IMR-90 (cell line): ENCODE measurements around the gene SLC17A5. TPM values are rescaled to one million over a fixed set of nuclear protein-coding genes. Genes with fewer than 3 reads are reported as not detected.

ENCODE experiments used
- ATAC-seq: fragments of 200-7000 bp; cut with Tn5 transposase; 2 replicates; pipeline ENCODE4 v1.9.1; 2020; ENCODE audit warnings: low read depth, mild to moderate bottlenecking, moderate library complexity
- BruUV-seq: library from RNA; stranded (reverse); fragments of 400-500 nt; replicated peaks from 2 replicates; lab custom pipeline; 2021; lab: Mats Ljungman, UMichigan
- CTCF ChIA-PET: fragments of 300-600 bp; formaldehyde crosslinking; extraction: SDS; loops from one replicate; lab custom pipeline; 2021; ENCODE audit warnings: antibody characterized with exemption; lab: Yijun Ruan, JAX
- POLR2A ChIA-PET: fragments of 300-600 bp; sonication (Branson Sonifier 250); formaldehyde crosslinking; loops from one replicate; lab custom pipeline; 2022; ENCODE audit warnings: antibody characterized with exemption; ENCODE audit not compliant: unreplicated experiment; lab: Charles Lee
- DNase-seq: peaks from one replicate; pipeline ENCODE4 v3.0.0; 2013
- H2AFZ ChIP-seq: replicated peaks from 2 replicates; pipeline ENCODE3; 2013; ENCODE audit warnings: low read length, mild to moderate bottlenecking; ENCODE audit not compliant: poor library complexity
- H2AK5ac ChIP-seq: 2 replicates; pipeline ENCODE4 v1.6.1; 2013; ENCODE audit warnings: low read depth, low read length, inconsistent platforms
- H2AK9ac ChIP-seq: replicated peaks from 2 replicates; pipeline ENCODE3; 2013; ENCODE audit warnings: mild to moderate bottlenecking, low read depth, low read length, moderate library complexity; ENCODE audit not compliant: poor library complexity
- H2BK120ac ChIP-seq: 2 replicates; pipeline ENCODE4 v1.6.1; 2013; ENCODE audit warnings: low read depth, low read length, inconsistent platforms
- H2BK15ac ChIP-seq: 3 replicates; pipeline ENCODE4 v1.6.1; 2013; ENCODE audit warnings: low read depth, low read length, inconsistent platforms
- H2BK20ac ChIP-seq: 2 replicates; pipeline ENCODE4 v1.6.1; 2013; ENCODE audit warnings: low read depth, mild to moderate bottlenecking, inconsistent platforms, low read length, moderate library complexity
- H2BK5ac ChIP-seq: 2 replicates; pipeline ENCODE4 v1.6.1; 2013; ENCODE audit warnings: mild to moderate bottlenecking, low read depth, low read length, inconsistent platforms; ENCODE audit not compliant: poor library complexity, severe bottlenecking
- H3K14ac ChIP-seq: replicated peaks from 2 replicates; pipeline ENCODE4 v1.6.1; 2013; ENCODE audit warnings: low read depth, low read length, inconsistent platforms
- H3K18ac ChIP-seq: 2 replicates; pipeline ENCODE4 v1.6.1; 2013; ENCODE audit warnings: low read depth, low read length, control low read depth
- H3K23ac ChIP-seq: 2 replicates; pipeline ENCODE4 v1.6.1; 2013; ENCODE audit warnings: low read depth, low read length, inconsistent platforms
- H3K27ac ChIP-seq: 2 replicates; pipeline ENCODE4 v1.5.1; 2013; ENCODE audit warnings: mild to moderate bottlenecking, control low read depth, low read length; ENCODE audit not compliant: insufficient read depth
- H3K27me3 ChIP-seq: 2 replicates; pipeline ENCODE4 v1.6.1; 2013; ENCODE audit warnings: low read length; ENCODE audit not compliant: control insufficient read depth, insufficient read depth
- H3K36me3 ChIP-seq: 2 replicates; pipeline ENCODE4 v1.6.1; 2013; ENCODE audit warnings: low read length, mixed read lengths; ENCODE audit not compliant: control insufficient read depth, insufficient read depth
- H3K4ac ChIP-seq: 2 replicates; pipeline ENCODE4 v1.6.1; 2013; ENCODE audit warnings: low read depth, low read length, inconsistent platforms
- H3K4me1 ChIP-seq: 2 replicates; pipeline ENCODE4 v1.6.1; 2013; ENCODE audit warnings: low read length, mixed read lengths; ENCODE audit not compliant: control insufficient read depth, insufficient read depth
- H3K4me2 ChIP-seq: 2 replicates; pipeline ENCODE4 v1.6.1; 2013; ENCODE audit warnings: low read depth, mild to moderate bottlenecking, control low read depth, low read length, moderate library complexity
- H3K4me3 ChIP-seq: 2 replicates; pipeline ENCODE4 v1.5.1; 2013; ENCODE audit warnings: low read depth, mild to moderate bottlenecking, control low read depth, low read length, moderate library complexity; ENCODE audit not compliant: insufficient read depth
- H3K56ac ChIP-seq: 2 replicates; pipeline ENCODE4 v1.6.1; 2013; ENCODE audit warnings: low read length, inconsistent platforms; ENCODE audit not compliant: insufficient read depth; ENCODE audit errors: extremely low read depth
- H3K79me1 ChIP-seq, 2 experiments: 2 replicates each; pipeline ENCODE4 v1.6.1; 2013; ENCODE audit warnings: low read length in 2 of 2, inconsistent platforms in 1 of 2, low read depth in 1 of 2
- H3K9ac ChIP-seq: 2 replicates; pipeline ENCODE4 v1.6.1; 2013; ENCODE audit warnings: low read depth, low read length, control low read depth
- H3K9me1 ChIP-seq: 2 replicates; pipeline ENCODE4 v1.6.1; 2013; ENCODE audit warnings: low read length, inconsistent platforms; ENCODE audit not compliant: insufficient read depth
- H3K9me3 ChIP-seq: 2 replicates; pipeline ENCODE4 v1.6.1; 2013; ENCODE audit warnings: low read length; ENCODE audit not compliant: control insufficient read depth, insufficient read depth
- H4K20me1 ChIP-seq: 2 replicates; pipeline ENCODE4 v1.6.1; 2013; ENCODE audit warnings: low read length, inconsistent platforms; ENCODE audit not compliant: insufficient read depth
- H4K5ac ChIP-seq: 2 replicates; pipeline ENCODE4 v1.6.1; 2013; ENCODE audit warnings: mild to moderate bottlenecking, low read depth, low read length, control low read depth
- H4K8ac ChIP-seq, 2 experiments: 2 replicates each; pipeline ENCODE4 v1.6.1; 2013; ENCODE audit warnings: low read depth in 2 of 2, low read length in 2 of 2, control low read depth in 1 of 2, inconsistent platforms in 1 of 2
- H4K91ac ChIP-seq: 2 replicates; pipeline ENCODE4 v1.6.1; 2013; ENCODE audit warnings: low read depth, low read length, inconsistent platforms; ENCODE audit not compliant: insufficient read depth
- BHLHE40 ChIP-seq: fragments of 150-350 bp; IDR thresholded peaks from 2 replicates; pipeline ENCODE4 v1.6.1; 2016; ENCODE audit warnings: mild to moderate bottlenecking, low read depth, low read length
- CEBPB ChIP-seq: IDR thresholded peaks from 2 replicates; pipeline ENCODE4 v1.6.1; 2012; ENCODE audit warnings: low read depth, low read length, improper control_type of control experiment
- CHD1 ChIP-seq: IDR thresholded peaks from 2 replicates; pipeline ENCODE4 v1.6.1; 2012; ENCODE audit warnings: low read depth, low read length, improper control_type of control experiment
- FOS ChIP-seq: fragments of 150-350 bp; IDR thresholded peaks from 2 replicates; pipeline ENCODE4 v1.6.1; 2016; ENCODE audit warnings: low read depth, low read length
- MAFK ChIP-seq: IDR thresholded peaks from 2 replicates; pipeline ENCODE4 v1.6.1; 2012; ENCODE audit warnings: low read depth, low read length, improper control_type of control experiment
- MAZ ChIP-seq: IDR thresholded peaks from 2 replicates; pipeline ENCODE4 v1.6.1; 2012; ENCODE audit warnings: low read depth, mild to moderate bottlenecking, low read length, improper control_type of control experiment, moderate library complexity, borderline replicate concordance
- MXI1 ChIP-seq: IDR thresholded peaks from 2 replicates; pipeline ENCODE4 v1.6.1; 2012; ENCODE audit warnings: low read depth, mild to moderate bottlenecking, low read length, moderate library complexity, borderline replicate concordance
- NFE2L2 ChIP-seq: fragments of 150-350 bp; IDR thresholded peaks from 2 replicates; pipeline ENCODE4 v1.6.1; 2016; ENCODE audit warnings: low read depth, mild to moderate bottlenecking, low read length
- POLR2A ChIP-seq: IDR thresholded peaks from 2 replicates; pipeline ENCODE4 v1.6.1; 2012; ENCODE audit warnings: mild to moderate bottlenecking, low read depth, low read length
- RAD21 ChIP-seq: IDR thresholded peaks from 2 replicates; pipeline ENCODE4 v1.6.1; 2012; ENCODE audit warnings: low read length, improper control_type of control experiment
- RCOR1 ChIP-seq: IDR thresholded peaks from 2 replicates; pipeline ENCODE4 v1.6.1; 2012; ENCODE audit warnings: mild to moderate bottlenecking, low read length, improper control_type of control experiment; ENCODE audit not compliant: insufficient replicate concordance
- RFX5 ChIP-seq: IDR thresholded peaks from 2 replicates; pipeline ENCODE4 v1.8.0; 2012; ENCODE audit warnings: low read depth, mild to moderate bottlenecking, low read length, moderate library complexity
- SMC3 ChIP-seq: fragments of 150-350 bp; IDR thresholded peaks from 2 replicates; pipeline ENCODE4 v1.6.1; 2016; ENCODE audit warnings: low read depth, mild to moderate bottlenecking, antibody characterized with exemption, low read length, moderate library complexity
- whole genome bisulfite sequencing, 2 experiments: methylation state at CpG; one replicate each; pipeline versions ENCODE4 v1.1.5 to v1.1.7; 2013; ENCODE audit warnings: missing lambda C conversion rate in 2 of 2; ENCODE audit not compliant: insufficient read length in 1 of 2; ENCODE audit errors: extremely low coverage in 2 of 2; 5-methylcytosine and 5-hydroxymethylcytosine counted together
- dilution Hi-C: fragments of 300-500 bp; cut with HindIII; formaldehyde crosslinking; loops from one replicate; pipeline ENCODE4 v1.14.3; 2018; ENCODE audit warnings: low sequenced_read_pairs; ENCODE audit not compliant: unreplicated experiment
- in situ Hi-C: fragments of 300-500 bp; cut with MboI; formaldehyde crosslinking; loops from 3 replicates; pipeline ENCODE4 v1.14.3; 2019; ENCODE audit warnings: low sequenced_read_pairs, inconsistent platforms, mixed read lengths
- intact Hi-C: fragments of 100-400 bp; cut with micrococcal nuclease; formaldehyde crosslinking; loops from 2 replicates; pipeline ENCODE4 v1.10.0; 2022
- polyA plus RNA-seq, 3 experiments: library from polyadenylated mRNA; depleted of rRNA; stranded (reverse); fragments of >200 nt; gene quantifications; 2 replicates each; pipeline ENCODE4 v1.2.3, GENCODE V29; 2012; ENCODE audit warnings: low replicate concordance in 1 of 3
- total RNA-seq: library from RNA; depleted of rRNA; stranded (reverse); fragments of >200 nt; gene quantifications from 2 replicates; pipeline ENCODE4 v1.2.3, GENCODE V29; 2012
- TF ChIP-seq, protein P1 (sequence below): fragments of 150-350 bp; IDR thresholded peaks from 2 replicates; pipeline ENCODE4 v1.6.1; 2017; ENCODE audit warnings: mild to moderate bottlenecking, antibody characterized with exemption, low read length, low read depth
- TF ChIP-seq, protein P2 (sequence below): conservative IDR thresholded peaks from 2 replicates; pipeline ENCODE4 v1.5.1; 2012; ENCODE audit warnings: mild to moderate bottlenecking, low read depth, low read length, improper control_type of control experiment
- TF ChIP-seq, protein P3 (sequence below): fragments of 150-350 bp; IDR thresholded peaks from 2 replicates; pipeline ENCODE4 v1.6.1; 2016; ENCODE audit warnings: low read depth, mild to moderate bottlenecking, low read length, moderate library complexity, borderline replicate concordance

Gene SLC17A5
- total and polyA plus RNA-seq, 2 of the 4 experiments (the other 2 are of a cell fraction): 20.8 to 27.2 TPM

DNA sequence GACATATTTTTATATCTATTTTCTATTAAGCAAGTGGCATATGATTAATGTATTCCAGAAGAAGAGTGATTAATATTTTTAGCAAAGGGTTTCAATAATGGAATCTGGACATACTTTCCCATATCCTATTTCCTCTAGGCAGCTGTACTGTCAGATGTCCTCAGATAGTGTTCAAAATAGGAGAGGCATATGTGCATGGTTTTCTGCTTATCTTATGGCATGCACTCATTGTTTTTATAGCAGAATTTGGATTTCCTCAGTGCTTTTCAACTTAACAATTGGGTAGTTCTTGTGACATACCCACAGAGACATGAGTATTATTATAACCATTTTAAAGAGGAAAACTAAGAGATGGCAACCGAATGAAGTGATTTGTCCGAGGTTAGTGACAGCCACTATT, 12.6 kb upstream of the SLC17A5 start:
- Histone ChIP-seq H2BK5ac (no peak overlapping the region), H3K4me1 (no peaks in the 10 kb centered on the region), H3K27ac (no peak overlapping the region), H2BK20ac (no peak overlapping the region), H3K56ac (no peak overlapping the region), H3K18ac (no peak overlapping the region), H3K79me1 (no peaks in the 10 kb centered on the region), H3K23ac (no peak overlapping the region), H2AK5ac (no peak overlapping the region), H3K36me3 (no peaks in the 10 kb centered on the region), H4K5ac (no peak overlapping the region), H3K14ac (no peak overlapping the region), H4K8ac (no peak overlapping the region), H2BK120ac (no peak overlapping the region), H2AK9ac (no peak overlapping the region), H3K27me3 (no peaks in the 10 kb centered on the region), H3K9me3 (no peaks in the 10 kb centered on the region), H2AFZ (no peak overlapping the region), H3K4me3 (no peak overlapping the region), H4K91ac (no peak overlapping the region), H3K9ac (no peak overlapping the region), H3K4ac (no peak overlapping the region), H3K4me2 (no peak overlapping the region), H3K9me1 (peaks cover 2% of the 10 kb centered on the region; the same call in 1 of the 2 replicates), H4K20me1 (no peaks in the 10 kb centered on the region), H2BK15ac (no peak overlapping the region)
- DNase-seq: peak; percentile 34
- POLR2A ChIA-PET: interaction anchor here (0.5 to 0.6 kb wide), 2 partner anchors 12 to 68 kb away, joined by 3 to 4 read pairs; partner anchors contain the start of gene SLC17A5
- dilution Hi-C loops (no loop called here), intact Hi-C loops (no loop called here), in situ Hi-C loops (no loop called here)
- BruUV-seq: no TSS peak
- TF ChIP-seq CHD1 (no peak), RCOR1 (no peak), POLR2A (no peak), FOS (no peak), RAD21 (no peak), RFX5 (no peak), MAFK (no peak), MXI1 (no peak), CEBPB (no peak), NFE2L2 (no peak), SMC3 (no peak), MAZ (no peak), BHLHE40 (no peak)
- TF ChIP-seq, protein P1, sequence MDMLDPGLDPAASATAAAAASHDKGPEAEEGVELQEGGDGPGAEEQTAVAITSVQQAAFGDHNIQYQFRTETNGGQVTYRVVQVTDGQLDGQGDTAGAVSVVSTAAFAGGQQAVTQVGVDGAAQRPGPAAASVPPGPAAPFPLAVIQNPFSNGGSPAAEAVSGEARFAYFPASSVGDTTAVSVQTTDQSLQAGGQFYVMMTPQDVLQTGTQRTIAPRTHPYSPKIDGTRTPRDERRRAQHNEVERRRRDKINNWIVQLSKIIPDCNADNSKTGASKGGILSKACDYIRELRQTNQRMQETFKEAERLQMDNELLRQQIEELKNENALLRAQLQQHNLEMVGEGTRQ: no peak
- TF ChIP-seq, protein P2, sequence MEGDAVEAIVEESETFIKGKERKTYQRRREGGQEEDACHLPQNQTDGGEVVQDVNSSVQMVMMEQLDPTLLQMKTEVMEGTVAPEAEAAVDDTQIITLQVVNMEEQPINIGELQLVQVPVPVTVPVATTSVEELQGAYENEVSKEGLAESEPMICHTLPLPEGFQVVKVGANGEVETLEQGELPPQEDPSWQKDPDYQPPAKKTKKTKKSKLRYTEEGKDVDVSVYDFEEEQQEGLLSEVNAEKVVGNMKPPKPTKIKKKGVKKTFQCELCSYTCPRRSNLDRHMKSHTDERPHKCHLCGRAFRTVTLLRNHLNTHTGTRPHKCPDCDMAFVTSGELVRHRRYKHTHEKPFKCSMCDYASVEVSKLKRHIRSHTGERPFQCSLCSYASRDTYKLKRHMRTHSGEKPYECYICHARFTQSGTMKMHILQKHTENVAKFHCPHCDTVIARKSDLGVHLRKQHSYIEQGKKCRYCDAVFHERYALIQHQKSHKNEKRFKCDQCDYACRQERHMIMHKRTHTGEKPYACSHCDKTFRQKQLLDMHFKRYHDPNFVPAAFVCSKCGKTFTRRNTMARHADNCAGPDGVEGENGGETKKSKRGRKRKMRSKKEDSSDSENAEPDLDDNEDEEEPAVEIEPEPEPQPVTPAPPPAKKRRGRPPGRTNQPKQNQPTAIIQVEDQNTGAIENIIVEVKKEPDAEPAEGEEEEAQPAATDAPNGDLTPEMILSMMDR: no peak
- TF ChIP-seq, protein P3, sequence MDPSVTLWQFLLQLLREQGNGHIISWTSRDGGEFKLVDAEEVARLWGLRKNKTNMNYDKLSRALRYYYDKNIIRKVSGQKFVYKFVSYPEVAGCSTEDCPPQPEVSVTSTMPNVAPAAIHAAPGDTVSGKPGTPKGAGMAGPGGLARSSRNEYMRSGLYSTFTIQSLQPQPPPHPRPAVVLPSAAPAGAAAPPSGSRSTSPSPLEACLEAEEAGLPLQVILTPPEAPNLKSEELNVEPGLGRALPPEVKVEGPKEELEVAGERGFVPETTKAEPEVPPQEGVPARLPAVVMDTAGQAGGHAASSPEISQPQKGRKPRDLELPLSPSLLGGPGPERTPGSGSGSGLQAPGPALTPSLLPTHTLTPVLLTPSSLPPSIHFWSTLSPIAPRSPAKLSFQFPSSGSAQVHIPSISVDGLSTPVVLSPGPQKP: no peak
- ATAC-seq: peak; percentile 56
- CTCF ChIA-PET: interaction anchor here (1.9 kb wide), 1 partner anchor 67 kb away, joined by 5 read pairs; no protein-coding TSS in a partner anchor
- WGBS, 2 experiments: no CpG with 5 or more reads among the region's 2 CpGs
